Large intestine (tissue), 3 donors: ENCODE data around the gene LIN37. TPM values are rescaled to one million over a fixed set of nuclear protein-coding genes. Genes with fewer than 3 reads are reported as not detected.

Source experiments
- DNase-seq, 2 donors: peaks; one replicate each; pipeline versions ENCODE4 v3.0.0 to v3.0.0-alpha.2; 2013
- H3K27ac ChIP-seq: one replicate; pipeline ENCODE4 v1.5.1; 2013; ENCODE audit warnings: low read length
- H3K27me3 ChIP-seq: 2 replicates; pipeline ENCODE4 v1.6.1; 2013; ENCODE audit warnings: low read length; ENCODE audit not compliant: control insufficient read depth, insufficient read depth
- H3K36me3 ChIP-seq: 2 replicates; pipeline ENCODE4 v1.6.1; 2013; ENCODE audit warnings: low read length; ENCODE audit not compliant: control insufficient read depth, insufficient read depth
- H3K4me1 ChIP-seq: one replicate; pipeline ENCODE4 v1.6.1; 2013; ENCODE audit warnings: low read length; ENCODE audit not compliant: control insufficient read depth, insufficient read depth
- H3K4me3 ChIP-seq: one replicate; pipeline ENCODE4 v1.5.1; 2013; ENCODE audit warnings: low read length
- H3K9me3 ChIP-seq: one replicate; pipeline ENCODE4 v1.6.1; 2013; ENCODE audit warnings: mild to moderate bottlenecking, low read depth, low read length, moderate library complexity; ENCODE audit not compliant: control insufficient read depth
- WGBS: methylation state at CpG from one replicate; pipeline ENCODE4 v1.1.5; 2013; ENCODE audit warnings: low lambda C conversion rate; ENCODE audit not compliant: insufficient coverage; 5-methylcytosine and 5-hydroxymethylcytosine counted together
- polyA plus RNA-seq: library from polyadenylated mRNA; unstranded; fragments of 120-200 nt; gene quantifications from one replicate; pipeline ENCODE4 v1.2.1, GENCODE V29; 2013

Gene LIN37
- polyA plus RNA-seq, 1 donor, result 11.3 TPM

DNA sequence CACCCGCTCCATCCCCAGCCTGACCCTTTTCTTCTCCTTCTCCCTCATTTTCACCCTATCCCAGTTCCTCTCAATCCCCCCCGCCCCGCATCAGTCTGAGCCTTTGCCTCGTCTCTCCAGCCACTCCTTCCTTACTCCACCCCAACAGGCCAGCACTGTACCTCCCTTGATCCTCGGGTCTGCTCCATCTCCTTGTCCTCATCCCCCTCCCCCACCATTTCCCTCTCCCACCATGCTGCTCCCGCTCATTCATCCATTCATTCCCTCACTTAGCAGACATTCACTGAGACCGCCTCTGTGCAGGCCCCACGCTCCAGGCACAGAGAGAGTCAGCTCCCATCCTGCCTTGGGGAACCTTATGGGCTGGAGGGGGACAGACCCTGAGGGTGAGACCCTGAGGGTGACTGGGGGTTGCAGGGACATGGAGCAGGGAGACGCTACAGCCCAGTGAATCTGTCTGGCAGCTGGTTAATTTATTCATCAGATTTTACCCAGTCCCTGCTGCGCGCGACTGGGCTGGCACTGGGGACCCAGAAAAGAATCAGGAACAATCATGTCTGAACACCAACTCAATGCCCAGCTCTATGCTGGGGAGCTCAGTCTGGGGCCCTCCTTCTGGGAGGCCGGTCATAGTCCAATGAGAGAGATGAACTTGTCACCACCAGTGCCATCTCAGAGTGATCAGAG lies 27.9 kb downstream of the LIN37 start:
- Histone ChIP-seq H3K4me3 (peak overlapping the region; percentile 59), H3K27ac (no peak overlapping the region), H3K27me3 (no peaks in the 10 kb centered on the region), H3K9me3 (no peaks in the 10 kb centered on the region), H3K4me1 (peaks cover 11% of the 10 kb centered on the region), H3K36me3 (peaks cover 12% of the 10 kb centered on the region)
- peak in 1 of 2 donors; percentile 37 for DNase-seq
- WGBS, result 0% methylated on average over 1 of the region's 13 CpGs

DNA sequence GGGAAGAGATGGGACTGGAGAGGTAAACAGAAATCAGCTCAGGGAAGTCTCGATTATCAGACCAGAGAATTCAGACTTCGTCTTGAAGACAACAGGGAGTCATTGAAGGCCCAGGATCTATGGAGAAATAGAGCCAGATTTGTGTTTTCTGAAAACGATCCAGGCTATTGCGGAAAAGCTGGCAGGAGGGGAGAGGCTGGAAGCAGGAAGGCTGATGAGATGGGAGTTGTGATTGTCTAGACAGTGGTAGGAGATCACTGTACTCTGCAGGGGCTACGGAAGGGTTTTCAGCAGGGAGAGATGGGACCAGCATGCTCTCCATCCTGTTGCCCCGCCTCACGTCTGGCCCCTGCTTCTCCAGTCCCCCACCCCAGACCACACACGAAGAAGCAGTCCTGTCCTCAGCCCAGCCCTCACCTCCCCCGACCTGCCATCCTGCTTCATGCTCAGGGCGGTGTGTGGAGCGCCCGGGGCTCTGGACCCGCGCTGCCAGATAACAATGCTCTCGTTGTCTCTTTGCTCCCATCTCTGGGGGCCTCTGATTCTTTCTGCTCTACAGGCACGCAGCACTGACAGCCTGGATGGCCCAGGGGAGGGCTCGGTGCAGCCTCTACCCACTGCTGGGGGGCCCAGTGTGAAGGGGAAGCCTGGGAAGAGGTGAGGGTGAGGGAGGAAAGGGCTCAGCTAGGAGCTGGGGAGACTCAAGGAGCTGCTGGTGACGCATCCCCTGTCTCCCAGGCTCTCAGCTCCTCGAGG lies 28.9 kb downstream of the LIN37 start:
- no peak overlapping the region for H3K27ac ChIP-seq
- no peaks in the 10 kb centered on the region for H3K9me3 ChIP-seq
- WGBS, result no CpG with 5 or more reads among the region's 19 CpGs
- DNase-seq, result no peak
- H3K27me3 ChIP-seq, result no peaks in the 10 kb centered on the region
- peaks cover 15% of the 10 kb centered on the region for H3K36me3 ChIP-seq
- peaks cover 11% of the 10 kb centered on the region for H3K4me1 ChIP-seq
- H3K4me3 ChIP-seq, result no peak overlapping the region

DNA sequence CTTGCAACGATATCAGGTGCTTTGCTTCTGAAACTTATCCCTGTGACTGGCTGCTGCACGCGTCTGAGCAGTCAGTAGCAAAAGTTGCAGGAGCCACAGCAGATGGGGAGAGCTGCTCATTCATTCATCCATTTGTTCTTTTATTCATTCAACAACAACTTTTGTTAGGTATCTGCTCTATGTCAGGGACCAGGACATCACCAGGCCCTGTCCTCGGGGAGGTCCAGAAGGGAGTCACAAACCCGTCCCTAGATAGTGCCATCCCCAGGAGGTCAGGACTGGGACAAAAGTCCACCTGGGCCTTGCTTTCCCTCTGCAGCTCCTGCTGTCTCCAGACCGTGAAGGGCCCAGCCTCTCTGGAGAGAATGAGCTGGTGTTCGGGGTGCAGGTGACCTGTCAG lies 29.6 kb downstream of the LIN37 start:
- Histone ChIP-seq H3K27ac (no peak overlapping the region), H3K9me3 (no peaks in the 10 kb centered on the region), H3K4me3 (no peak overlapping the region), H3K4me1 (peaks cover 11% of the 10 kb centered on the region), H3K27me3 (no peaks in the 10 kb centered on the region), H3K36me3 (peaks cover 19% of the 10 kb centered on the region)
- DNase-seq, result no peak
- whole genome bisulfite sequencing, result no CpG with 5 or more reads among the region's 7 CpGs

DNA sequence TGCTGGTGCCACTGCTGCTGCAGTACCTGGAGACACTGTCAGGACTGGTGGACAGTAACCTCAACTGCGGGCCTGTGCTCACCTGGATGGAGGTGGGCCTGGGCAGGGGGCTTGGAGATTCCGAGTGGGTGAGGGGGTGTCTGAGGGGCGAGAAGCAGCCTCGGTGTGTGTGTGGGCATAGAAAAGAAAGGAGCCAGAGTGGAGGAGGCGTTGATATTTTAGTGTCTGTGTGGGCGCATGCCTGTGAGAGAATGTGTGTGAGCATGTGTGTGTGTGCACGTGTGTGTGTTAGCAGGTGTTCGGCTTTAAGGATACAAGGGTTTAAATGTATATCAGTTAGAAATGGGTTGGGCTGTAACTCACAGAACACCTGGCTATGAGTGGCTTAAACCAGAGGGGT lies 30.7 kb downstream of the LIN37 start:
- Histone ChIP-seq H3K4me3 (no peak overlapping the region), H3K27ac (no peak overlapping the region), H3K27me3 (no peaks in the 10 kb centered on the region), H3K9me3 (no peaks in the 10 kb centered on the region), H3K36me3 (peaks cover 20% of the 10 kb centered on the region), H3K4me1 (peaks cover 15% of the 10 kb centered on the region)
- DNase-seq, result no peak
- no CpG with 5 or more reads among the region's 8 CpGs for WGBS

DNA sequence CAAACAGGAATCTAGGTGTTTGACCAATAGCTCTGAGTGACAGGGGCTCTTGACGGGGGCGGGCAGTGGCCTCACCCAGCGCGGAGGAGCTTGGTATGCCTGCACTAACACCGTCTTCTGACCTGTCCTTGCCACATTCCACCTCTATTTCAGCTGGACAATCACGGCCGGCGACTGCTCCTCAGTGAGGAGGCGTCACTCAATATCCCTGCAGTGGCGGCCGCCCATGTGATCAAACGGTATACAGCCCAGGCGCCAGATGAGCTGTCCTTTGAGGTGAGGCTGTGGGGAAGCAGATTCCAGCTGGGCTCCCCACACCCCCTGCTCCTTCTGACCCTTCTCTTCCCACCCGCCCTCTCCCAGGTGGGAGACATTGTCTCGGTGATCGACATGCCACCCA lies 31.7 kb downstream of the LIN37 start:
- no CpG with 5 or more reads among the region's 16 CpGs for WGBS
- Histone ChIP-seq H3K36me3 (peaks cover 20% of the 10 kb centered on the region), H3K4me1 (peaks cover 17% of the 10 kb centered on the region), H3K27me3 (no peaks in the 10 kb centered on the region), H3K27ac (no peak overlapping the region), H3K9me3 (no peaks in the 10 kb centered on the region), H3K4me3 (no peak overlapping the region)
- DNase-seq, result no peak

DNA sequence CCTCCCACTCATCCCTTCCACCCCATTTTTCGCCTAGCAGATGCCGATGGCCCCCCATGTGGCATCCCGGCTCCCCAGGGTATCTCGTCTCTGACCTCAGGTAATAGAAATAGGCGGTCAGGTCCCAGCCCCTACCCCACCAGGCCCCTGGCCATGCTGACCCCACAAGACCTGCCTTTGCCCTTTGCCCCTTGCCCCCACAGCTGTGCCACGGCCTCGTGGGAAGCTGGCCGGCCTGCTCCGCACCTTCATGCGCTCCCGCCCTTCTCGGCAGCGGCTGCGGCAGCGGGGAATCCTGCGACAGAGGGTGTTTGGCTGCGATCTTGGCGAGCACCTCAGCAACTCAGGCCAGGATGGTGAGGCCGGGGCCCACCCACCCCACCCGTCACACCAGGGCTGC lies 32.3 kb downstream of the LIN37 start:
- Histone ChIP-seq H3K9me3 (no peaks in the 10 kb centered on the region), H3K27ac (no peak overlapping the region), H3K4me3 (no peak overlapping the region), H3K36me3 (peaks cover 20% of the 10 kb centered on the region), H3K4me1 (peaks cover 20% of the 10 kb centered on the region), H3K27me3 (no peaks in the 10 kb centered on the region)
- DNase-seq, result no peak
- WGBS, result no CpG with 5 or more reads among the region's 20 CpGs

DNA sequence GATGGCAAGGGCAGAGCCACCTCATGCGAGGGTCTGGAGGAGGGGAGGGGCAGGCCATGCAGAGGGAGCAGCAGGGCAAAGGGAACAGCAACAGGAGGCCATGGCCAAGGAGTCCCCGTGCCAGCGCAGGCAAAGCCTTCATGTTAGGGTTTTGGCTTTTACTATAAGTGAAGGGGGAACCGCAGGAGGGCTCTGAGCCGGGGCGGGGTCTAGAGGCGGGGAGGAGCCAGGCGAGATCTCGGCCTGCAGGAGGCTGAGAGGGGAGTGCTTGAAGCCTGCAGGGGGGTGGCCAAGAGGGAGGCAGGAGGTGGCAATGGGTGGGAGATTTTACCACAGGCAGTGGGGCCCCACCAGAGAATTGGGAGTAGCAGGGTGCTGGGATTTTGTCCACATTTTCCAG lies 33.3 kb downstream of the LIN37 start:
- peaks cover 20% of the 10 kb centered on the region for H3K36me3 ChIP-seq
- no peak overlapping the region for H3K27ac ChIP-seq
- no peaks in the 10 kb centered on the region for H3K27me3 ChIP-seq
- H3K9me3 ChIP-seq, result no peaks in the 10 kb centered on the region
- H3K4me1 ChIP-seq, result peaks cover 19% of the 10 kb centered on the region
- no peak for DNase-seq
- H3K4me3 ChIP-seq, result no peak overlapping the region
- WGBS, result no CpG with 5 or more reads among the region's 9 CpGs

DNA sequence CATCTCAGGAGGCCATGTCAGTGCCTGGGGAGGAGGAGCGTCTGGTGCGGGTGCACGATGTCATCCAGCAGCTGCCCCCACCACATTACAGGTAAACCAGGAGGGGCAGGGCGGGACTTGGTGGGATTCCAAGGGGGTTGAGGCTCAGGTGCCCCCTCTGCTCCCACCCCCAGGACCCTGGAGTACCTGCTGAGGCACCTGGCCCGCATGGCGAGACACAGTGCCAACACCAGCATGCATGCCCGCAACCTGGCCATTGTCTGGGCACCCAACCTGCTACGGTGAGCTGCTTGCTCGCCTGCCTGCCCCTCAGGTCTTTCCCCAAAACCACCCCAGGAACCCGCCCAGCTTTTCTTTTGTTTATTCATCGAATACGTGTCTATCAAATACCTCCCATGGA lies 34.2 kb downstream of the LIN37 start:
- H3K9me3 ChIP-seq, result no peaks in the 10 kb centered on the region
- no peak overlapping the region for H3K4me3 ChIP-seq
- no peak for DNase-seq
- H3K27ac ChIP-seq, result no peak overlapping the region
- no peaks in the 10 kb centered on the region for H3K27me3 ChIP-seq
- H3K36me3 ChIP-seq, result peaks cover 20% of the 10 kb centered on the region
- no CpG with 5 or more reads among the region's 12 CpGs for WGBS
- peaks cover 17% of the 10 kb centered on the region for H3K4me1 ChIP-seq

DNA sequence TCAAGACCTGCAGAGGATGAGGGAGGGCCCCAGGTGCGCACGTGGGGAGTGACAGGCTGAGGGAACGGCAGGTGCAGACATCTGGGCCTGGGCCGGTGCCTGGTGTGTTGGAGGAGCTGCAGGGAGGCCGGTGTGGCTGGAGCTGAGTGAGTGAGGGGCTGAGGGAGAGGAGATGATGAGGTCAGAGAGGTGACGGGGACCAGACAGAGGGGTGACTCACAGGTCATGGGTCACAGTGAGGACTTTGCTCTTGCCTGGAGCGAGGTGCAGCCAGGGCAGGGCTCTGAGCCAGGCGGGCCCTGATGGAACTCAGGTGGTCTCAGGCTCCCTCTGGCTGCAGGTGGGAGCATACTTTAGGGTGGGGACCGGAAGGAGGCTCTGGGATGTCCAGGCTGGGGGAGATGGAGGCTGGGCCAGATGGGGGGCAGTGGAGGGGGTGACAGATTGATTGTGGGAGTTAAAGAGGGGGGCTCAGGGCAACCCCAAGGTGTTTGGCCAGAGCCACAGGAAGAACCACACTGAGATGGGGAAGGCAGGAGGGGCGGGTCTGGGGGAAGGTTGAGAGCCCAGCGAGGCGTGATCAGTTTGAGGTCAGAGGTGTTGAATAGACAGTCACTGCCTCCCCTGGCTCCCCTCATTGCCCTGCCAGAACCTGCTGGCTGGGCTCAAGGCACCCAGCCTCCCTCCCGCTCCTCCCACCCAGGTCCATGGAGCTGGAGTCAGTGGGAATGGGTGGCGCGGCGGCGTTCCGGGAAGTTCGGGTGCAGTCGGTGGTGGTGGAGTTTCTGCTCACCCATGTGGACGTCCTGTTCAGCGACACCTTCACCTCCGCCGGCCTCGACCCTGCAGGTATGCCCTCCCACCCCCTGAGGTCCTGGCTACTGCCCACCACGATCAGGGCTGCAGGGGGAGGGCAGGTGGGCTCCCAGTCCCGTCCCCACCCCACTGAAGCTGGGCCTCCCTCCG lies 35.4 kb downstream of the LIN37 start:
- WGBS, result no CpG with 5 or more reads among the region's 28 CpGs
- H3K36me3 ChIP-seq, result peaks cover 16% of the 10 kb centered on the region
- H3K9me3 ChIP-seq, result no peaks in the 10 kb centered on the region
- no peaks in the 10 kb centered on the region for H3K27me3 ChIP-seq
- no peak overlapping the region for H3K27ac ChIP-seq
- no peak overlapping the region for H3K4me3 ChIP-seq
- no peak for DNase-seq
- peaks cover 17% of the 10 kb centered on the region for H3K4me1 ChIP-seq
